A673 (cell line): ENCODE measurements around the gene ASB3. TPM values are rescaled to one million over a fixed set of nuclear protein-coding genes. Genes with fewer than 3 reads are reported as not detected.

Experiments used
- BruUV-seq: library from RNA; stranded (reverse); fragments of 400-500 nt; replicated peaks from 2 replicates; lab custom pipeline; 2021; lab: Mats Ljungman, UMichigan
- CTCF ChIA-PET: fragments of 300-600 bp; sonication (Branson Sonifier 250); formaldehyde crosslinking; loops from one replicate; lab custom pipeline; 2022; ENCODE audit warnings: antibody characterized with exemption; lab: Charles Lee
- POLR2A ChIA-PET: fragments of 300-600 bp; sonication (Branson Sonifier 250); formaldehyde crosslinking; loops from one replicate; lab custom pipeline; 2022; ENCODE audit warnings: antibody characterized with exemption; ENCODE audit not compliant: low non-redundant PET; lab: Charles Lee
- DNase-seq: peaks from one replicate; pipeline ENCODE4 v3.0.0-alpha.2; 2015; ENCODE audit warnings: low spot score
- H3K27ac ChIP-seq: fragments of 200-600 bp; sonication (generic); 2 replicates; pipeline ENCODE4 v1.5.1; 2016; ENCODE audit warnings: mixed run types, low read depth, mild to moderate bottlenecking, mixed read lengths, antibody characterized with exemption, low read length; ENCODE audit not compliant: poor library complexity, severe bottlenecking
- H3K27me3 ChIP-seq: fragments of 200-600 bp; sonication (generic); replicated peaks from 2 replicates; pipeline ENCODE4 v1.6.1; 2017; ENCODE audit warnings: mixed run types, low read depth, mild to moderate bottlenecking, mixed read lengths, antibody characterized with exemption, low read length; ENCODE audit not compliant: insufficient read depth, poor library complexity
- H3K36me3 ChIP-seq: fragments of 200-600 bp; sonication (generic); 2 replicates; pipeline ENCODE4 v1.6.1; 2016; ENCODE audit warnings: mixed run types, mild to moderate bottlenecking, mixed read lengths, antibody characterized with exemption, low read length; ENCODE audit not compliant: insufficient read depth, poor library complexity, severe bottlenecking
- H3K4me1 ChIP-seq: fragments of 200-600 bp; sonication (generic); 2 replicates; pipeline ENCODE4 v1.6.1; 2017; ENCODE audit warnings: mixed run types, mild to moderate bottlenecking, mixed read lengths, antibody characterized with exemption, low read length; ENCODE audit not compliant: insufficient read depth, poor library complexity, severe bottlenecking
- H3K4me3 ChIP-seq: fragments of 200-600 bp; sonication (generic); 2 replicates; pipeline ENCODE4 v1.5.1; 2016; ENCODE audit warnings: low read depth, mixed run types, mild to moderate bottlenecking, mixed read lengths, low read length; ENCODE audit not compliant: poor library complexity, severe bottlenecking
- H3K9me3 ChIP-seq: fragments of 200-600 bp; sonication (generic); 2 replicates; pipeline ENCODE4 v1.6.1; 2016; ENCODE audit warnings: mixed run types, low read depth, mild to moderate bottlenecking, mixed read lengths, antibody characterized with exemption, low read length; ENCODE audit not compliant: poor library complexity, severe bottlenecking
- CTCF ChIP-seq: fragments of 300-800, 200-600 bp; sonication (generic); conservative IDR thresholded peaks from 2 replicates; pipeline ENCODE4 v1.5.1; 2017; ENCODE audit warnings: low read depth, mild to moderate bottlenecking, antibody characterized with exemption, low read length, moderate library complexity, mixed read lengths
- EZH2 ChIP-seq: fragments of 200-600 bp; sonication (generic); IDR thresholded peaks from 2 replicates; pipeline ENCODE4 v1.6.1; 2017; ENCODE audit warnings: borderline replicate concordance, low read depth, mild to moderate bottlenecking, mixed read lengths, antibody characterized with exemption, low read length; ENCODE audit not compliant: poor library complexity, severe bottlenecking
- intact Hi-C: fragments of 100-400 bp; cut with micrococcal nuclease; formaldehyde crosslinking; loops from one replicate; pipeline ENCODE4 v1.10.0; 2022; ENCODE audit not compliant: unreplicated experiment
- total RNA-seq: library from RNA; stranded (reverse); gene quantifications from 2 replicates; pipeline ENCODE4 v1.2.3, GENCODE V29; 2021

The ASB3 gene
- total RNA-seq, 1 experiment from 2014 or later: 18.7 TPM

- DNase-seq: no peak
- H3K4me1 ChIP-seq: no peaks in the 10 kb centered on the region
- H3K36me3 ChIP-seq: peaks cover 16% of the 10 kb centered on the region
- H3K27me3 ChIP-seq: no peaks in the 10 kb centered on the region
- intact Hi-C loops: loop anchor here (10.0 kb wide), 1 partner anchor 396 kb away; no protein-coding TSS in a partner anchor
- no peak overlapping the region for H3K4me3 ChIP-seq
- H3K9me3 ChIP-seq: no peaks in the 10 kb centered on the region
- POLR2A ChIA-PET: no interaction called here
- CTCF ChIA-PET: no interaction called here
- H3K27ac ChIP-seq: no peak overlapping the region
- no TSS peak for BruUV-seq
- TF ChIP-seq EZH2: no peak
- no peak for TF ChIP-seq CTCF
Observed at GRCh38 chr2:53820711-53821110, 34.0 kb upstream of the ASB3 start.

GRCh38 chr2:53820048-53820447, 33.3 kb upstream of the ASB3 start:
- ChIA-PET POLR2A (no interaction called here), CTCF (no interaction called here)
- DNase-seq: no peak
- Histone ChIP-seq H3K27ac (no peak overlapping the region), H3K36me3 (peaks cover 22% of the 10 kb centered on the region), H3K4me1 (no peaks in the 10 kb centered on the region), H3K4me3 (no peak overlapping the region), H3K27me3 (no peaks in the 10 kb centered on the region), H3K9me3 (no peaks in the 10 kb centered on the region)
- intact Hi-C loops: loop anchor here (10.0 kb wide), 1 partner anchor 395 kb away; no protein-coding TSS in a partner anchor
- BruUV-seq: no TSS peak
- TF ChIP-seq EZH2: no peak
- TF ChIP-seq CTCF: no peak

GRCh38 chr2:53819634-53820033, 32.9 kb upstream of the ASB3 start:
- Histone ChIP-seq H3K27ac (no peak overlapping the region), H3K27me3 (no peaks in the 10 kb centered on the region), H3K4me3 (no peak overlapping the region), H3K36me3 (peaks cover 24% of the 10 kb centered on the region), H3K9me3 (no peaks in the 10 kb centered on the region), H3K4me1 (no peaks in the 10 kb centered on the region)
- CTCF ChIA-PET: no interaction called here
- intact Hi-C loops: loop anchor here (10.0 kb wide), 1 partner anchor 395 kb away; no protein-coding TSS in a partner anchor
- POLR2A ChIA-PET: no interaction called here
- DNase-seq: no peak
- no peak for TF ChIP-seq CTCF
- TF ChIP-seq EZH2: no peak
- BruUV-seq: no TSS peak
